HG03521 (cell line): ENCODE data around the gene FECH.

Experiments used
- ATAC-seq: cut with Tn5 transposase; IDR thresholded peaks from one replicate; pipeline ENCODE4 v1.9.1; 2021; ENCODE audit warnings: mild to moderate bottlenecking, moderate library complexity; ENCODE audit not compliant: unreplicated experiment

The FECH gene

GRCh38 chr18:57581301-57581934 lies 5.1 kb downstream of the FECH start:
- peak; percentile 92 for ATAC-seq

- no peak for ATAC-seq
Measured at GRCh38 chr18:57579934-57580333, 6.6 kb downstream of the FECH start.

GRCh38 chr18:57576316-57576715 lies 10.2 kb downstream of the FECH start:
- no peak for ATAC-seq

- no peak for ATAC-seq
Measured at GRCh38 chr18:57575542-57575941, 11.0 kb downstream of the FECH start.

- ATAC-seq = no peak
Measured at GRCh38 chr18:57574866-57575265, 11.6 kb downstream of the FECH start.

GRCh38 chr18:57570162-57570561 lies 16.3 kb downstream of the FECH start:
- no peak for ATAC-seq

GRCh38 chr18:57569133-57569532 lies 17.4 kb downstream of the FECH start:
- ATAC-seq = no peak

GRCh38 chr18:57561728-57562423 lies 24.6 kb downstream of the FECH start:
- ATAC-seq = no peak

GRCh38 chr18:57561261-57561660 lies 25.2 kb downstream of the FECH start:
- no peak for ATAC-seq

- ATAC-seq = no peak
Measured at GRCh38 chr18:57559314-57559713, 27.2 kb downstream of the FECH start.

GRCh38 chr18:57555134-57555533 lies 31.4 kb downstream of the FECH start:
- ATAC-seq = no peak

GRCh38 chr18:57550510-57550909 lies 36.0 kb downstream of the FECH start:
- no peak for ATAC-seq

GRCh38 chr18:57547260-57547659 lies 39.2 kb downstream of the FECH start:
- no peak for ATAC-seq

- no peak for ATAC-seq
Measured at GRCh38 chr18:57544936-57545660, 41.4 kb downstream of the FECH start.

GRCh38 chr18:57543560-57543959 lies 42.9 kb downstream of the FECH start:
- ATAC-seq = no peak

GRCh38 chr18:57542812-57543427 lies 43.6 kb downstream of the FECH start:
- ATAC-seq = no peak

- ATAC-seq = no peak
Measured at GRCh38 chr18:57542126-57542525, 44.4 kb downstream of the FECH start.

GRCh38 chr18:57539702-57540101 lies 46.8 kb downstream of the FECH start:
- no peak for ATAC-seq

GRCh38 chr18:57538614-57539013 lies 47.9 kb downstream of the FECH start:
- ATAC-seq = no peak

- no peak for ATAC-seq
Measured at GRCh38 chr18:57534511-57534909, 52.0 kb downstream of the FECH start.

GRCh38 chr18:57533868-57534510 lies 52.5 kb downstream of the FECH start:
- no peak for ATAC-seq
